ENCODE measurements around the gene HDAC11.

- no peak for TF ChIP-seq CTCF (IDR thresholded peaks at IDR 0.05 in 4 of 5, conservative IDR thresholded peaks at IDR 0.05 in 1 of 5)
- TF ChIP-seq POLR2A (IDR thresholded peaks at IDR 0.05): no peak
These were observed 65.9 kb downstream of the HDAC11 start for GRCh38 chr3:13545952-13546454.

Measured in gastrocnemius medialis (tissue), 4 donors.